ENCODE results near the gene SEC61A1.

Gene SEC61A1

DNA sequence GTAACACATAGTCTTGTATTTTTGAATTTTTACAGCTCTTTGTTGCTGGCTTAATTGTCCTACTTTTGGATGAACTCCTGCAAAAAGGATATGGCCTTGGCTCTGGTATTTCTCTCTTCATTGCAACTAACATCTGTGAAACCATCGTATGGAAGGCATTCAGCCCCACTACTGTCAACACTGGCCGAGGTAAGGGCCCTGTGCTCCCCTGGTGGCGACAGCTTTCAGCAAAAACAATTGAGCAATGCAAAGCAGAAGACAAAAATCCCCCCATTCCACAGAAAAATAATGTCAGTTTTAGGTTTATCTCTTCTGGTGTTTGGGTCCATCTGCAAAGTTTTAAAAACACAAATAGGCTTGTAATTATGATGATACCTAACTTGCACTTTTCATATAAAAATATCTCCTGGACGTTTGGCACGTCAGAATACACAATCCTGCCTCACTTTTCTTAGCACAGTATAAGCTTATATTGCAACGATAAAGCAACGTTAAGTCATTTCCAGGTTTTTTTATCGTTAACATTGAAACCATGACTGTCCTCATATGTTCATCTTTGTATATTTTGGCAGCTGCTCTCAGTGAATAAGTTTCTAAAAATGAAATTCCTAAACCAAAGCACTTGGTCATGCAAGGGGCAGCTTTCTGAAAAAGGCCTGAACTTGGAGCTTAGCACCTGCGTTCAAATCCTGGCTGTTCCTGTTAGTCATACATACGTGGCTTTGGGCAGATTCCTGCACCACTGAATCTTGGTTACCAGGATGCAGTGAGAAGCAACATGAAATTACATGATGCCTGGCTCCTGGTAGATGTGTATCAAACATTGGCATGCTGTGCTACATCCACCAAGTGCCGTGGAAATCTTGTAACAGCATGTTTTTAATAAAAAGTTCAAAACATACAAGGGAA is 8.5 kb downstream of the SEC61A1 start:
- no peak for DNase-seq

- DNase-seq = no peak
Measured at GRCh38 chr3:128062033-128062745, 10.0 kb downstream of the SEC61A1 start.

- DNase-seq = no peak
Measured at GRCh38 chr3:128063865-128064264, 11.6 kb downstream of the SEC61A1 start.

DNA sequence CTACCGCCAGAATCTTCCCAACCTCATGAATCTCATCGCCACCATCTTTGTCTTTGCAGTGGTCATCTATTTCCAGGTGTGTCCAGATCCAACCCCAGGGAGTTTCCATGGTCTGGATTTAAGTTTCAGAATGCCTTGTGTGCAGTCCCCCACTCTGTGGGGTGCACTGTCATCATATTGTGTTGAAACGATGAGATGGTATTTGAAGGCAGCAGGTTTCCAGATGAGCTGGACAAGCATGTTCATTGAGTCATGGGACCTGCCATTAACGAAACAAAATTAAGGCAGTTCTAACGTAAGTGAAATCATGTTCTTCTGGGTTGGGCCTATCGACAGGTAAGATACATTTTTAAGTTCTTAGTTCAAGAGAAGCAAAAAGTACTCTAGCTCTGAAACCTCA is 12.7 kb downstream of the SEC61A1 start:
- no peak for DNase-seq

- DNase-seq = no peak
Measured at GRCh38 chr3:128066114-128066513, 13.9 kb downstream of the SEC61A1 start.

- DNase-seq = no peak
Measured at GRCh38 chr3:128066676-128067075, 14.4 kb downstream of the SEC61A1 start.

DNA sequence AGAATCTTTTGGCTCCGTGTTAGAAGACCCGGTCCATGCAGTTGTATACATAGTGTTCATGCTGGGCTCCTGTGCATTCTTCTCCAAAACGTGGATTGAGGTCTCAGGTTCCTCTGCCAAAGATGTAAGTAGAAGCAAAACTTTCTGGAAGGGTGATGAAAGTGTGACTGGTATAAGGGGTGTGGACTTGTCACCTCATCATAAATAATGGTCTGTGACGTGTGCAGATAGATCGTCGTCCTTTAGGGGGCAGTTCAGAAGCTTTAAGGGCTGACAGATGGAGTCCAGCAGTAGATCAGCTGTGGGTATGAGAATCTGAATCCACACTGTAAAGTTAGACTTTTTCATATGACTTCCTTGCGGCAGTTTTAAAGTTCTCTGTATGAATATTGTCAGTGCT is 15.3 kb downstream of the SEC61A1 start:
- DNase-seq = no peak

GRCh38 chr3:128068156-128068620 is 16.0 kb downstream of the SEC61A1 start:
- no peak for DNase-seq

DNA sequence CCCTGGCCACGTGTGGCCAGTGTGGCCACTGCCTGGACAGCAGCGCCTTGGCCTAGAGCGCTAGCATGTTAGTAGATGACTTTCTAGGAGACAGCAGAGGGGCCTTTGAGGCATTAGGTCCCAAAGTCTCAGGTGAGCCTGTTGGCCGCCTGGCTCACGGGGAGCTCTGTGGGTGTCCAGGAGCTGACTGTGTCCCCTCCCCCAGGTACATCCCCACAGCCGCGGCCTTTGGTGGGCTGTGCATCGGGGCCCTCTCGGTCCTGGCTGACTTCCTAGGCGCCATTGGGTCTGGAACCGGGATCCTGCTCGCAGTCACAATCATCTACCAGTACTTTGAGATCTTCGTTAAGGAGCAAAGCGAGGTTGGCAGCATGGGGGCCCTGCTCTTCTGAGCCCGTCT is 17.0 kb downstream of the SEC61A1 start:
- no peak for DNase-seq

DNA sequence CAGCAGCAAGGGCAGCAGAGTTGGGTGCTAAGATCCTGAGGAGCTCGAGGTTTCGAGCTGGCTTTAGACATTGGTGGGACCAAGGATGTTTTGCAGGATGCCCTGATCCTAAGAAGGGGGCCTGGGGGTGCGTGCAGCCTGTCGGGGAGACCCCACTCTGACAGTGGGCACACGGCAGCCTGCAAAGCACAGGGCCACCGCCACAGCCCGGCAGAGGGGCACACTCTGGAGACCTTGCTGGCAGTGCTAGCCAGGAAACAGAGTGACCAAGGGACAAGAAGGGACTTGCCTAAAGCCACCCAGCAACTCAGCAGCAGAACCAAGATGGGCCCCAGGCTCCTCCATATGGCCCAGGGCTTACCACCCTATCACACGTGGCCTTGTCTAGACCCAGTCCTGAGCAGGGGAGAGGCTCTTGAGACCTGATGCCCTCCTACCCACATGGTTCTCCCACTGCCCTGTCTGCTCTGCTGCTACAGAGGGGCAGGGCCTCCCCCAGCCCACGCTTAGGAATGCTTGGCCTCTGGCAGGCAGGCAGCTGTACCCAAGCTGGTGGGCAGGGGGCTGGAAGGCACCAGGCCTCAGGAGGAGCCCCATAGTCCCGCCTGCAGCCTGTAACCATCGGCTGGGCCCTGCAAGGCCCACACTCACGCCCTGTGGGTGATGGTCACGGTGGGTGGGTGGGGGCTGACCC is 18.8 kb downstream of the SEC61A1 start:
- no peak for DNase-seq

DNA sequence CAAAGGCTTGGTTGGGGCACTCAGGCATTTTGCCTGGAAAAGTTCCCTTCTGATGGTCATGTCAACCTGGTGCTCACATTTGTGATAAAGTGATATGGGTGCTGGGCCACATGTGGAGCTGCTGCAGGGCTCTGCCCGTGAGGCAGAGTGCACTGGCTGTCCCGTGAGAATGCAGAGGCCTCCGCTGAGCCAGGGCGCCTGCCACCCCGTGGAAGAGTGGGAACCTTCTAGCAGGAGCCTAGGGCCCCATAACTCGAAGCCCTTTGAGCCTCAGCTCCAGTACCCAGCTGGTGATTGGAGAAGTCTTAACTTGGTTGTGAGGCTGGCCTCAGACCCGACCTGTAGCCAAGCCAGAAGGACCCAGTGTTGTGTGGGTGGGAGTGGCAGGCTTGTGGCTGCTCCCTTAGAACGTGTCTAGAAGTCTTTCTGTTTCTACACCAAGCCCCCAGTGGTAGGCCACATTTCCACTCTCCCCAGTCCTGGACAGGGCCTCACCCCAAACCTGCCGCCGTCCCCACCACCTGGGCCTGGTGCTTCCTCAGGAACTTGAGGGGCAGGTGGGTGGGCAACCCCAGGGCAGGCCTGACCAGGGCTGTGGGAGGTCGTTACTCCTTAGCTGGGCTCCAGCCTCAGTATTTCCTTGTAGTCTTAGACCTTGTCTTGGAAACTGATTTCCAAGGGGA is 19.7 kb downstream of the SEC61A1 start:
- no peak for DNase-seq

DNA sequence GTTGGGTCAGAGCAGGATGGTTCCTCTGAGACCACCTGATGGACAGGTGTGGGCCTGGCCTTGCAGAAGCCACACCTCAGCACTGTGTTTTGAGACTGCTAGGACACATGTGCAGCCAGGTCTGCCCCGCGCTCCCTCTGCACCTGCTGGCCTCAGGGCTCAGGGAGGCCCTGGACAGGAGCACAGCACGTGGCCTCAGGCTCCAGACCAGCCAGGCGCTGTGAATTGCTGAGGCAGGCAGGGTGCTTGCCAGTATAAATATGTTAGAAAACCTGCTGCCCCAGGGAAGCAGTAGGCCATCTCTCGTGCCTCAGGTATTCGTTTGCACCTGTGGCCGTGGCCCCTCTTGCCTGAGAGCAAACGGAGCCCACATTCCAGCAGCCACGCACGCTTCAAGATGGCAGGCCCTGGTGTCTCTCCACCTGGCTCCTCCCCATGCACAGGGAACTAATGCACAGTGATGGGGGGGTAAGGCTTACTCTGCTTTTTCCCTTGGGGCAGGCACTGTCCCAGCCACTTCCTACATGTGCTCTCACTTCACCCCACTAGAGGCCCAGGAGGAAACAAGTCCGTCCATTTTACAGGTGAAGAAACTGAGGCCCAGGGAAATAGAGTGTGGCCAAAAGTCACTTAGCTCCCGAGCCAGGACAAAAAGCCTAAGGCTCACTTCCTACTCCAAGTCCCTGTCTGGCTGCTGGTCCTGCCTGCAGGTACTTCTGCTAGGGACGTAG is 20.4 kb downstream of the SEC61A1 start:
- DNase-seq = no peak

DNA sequence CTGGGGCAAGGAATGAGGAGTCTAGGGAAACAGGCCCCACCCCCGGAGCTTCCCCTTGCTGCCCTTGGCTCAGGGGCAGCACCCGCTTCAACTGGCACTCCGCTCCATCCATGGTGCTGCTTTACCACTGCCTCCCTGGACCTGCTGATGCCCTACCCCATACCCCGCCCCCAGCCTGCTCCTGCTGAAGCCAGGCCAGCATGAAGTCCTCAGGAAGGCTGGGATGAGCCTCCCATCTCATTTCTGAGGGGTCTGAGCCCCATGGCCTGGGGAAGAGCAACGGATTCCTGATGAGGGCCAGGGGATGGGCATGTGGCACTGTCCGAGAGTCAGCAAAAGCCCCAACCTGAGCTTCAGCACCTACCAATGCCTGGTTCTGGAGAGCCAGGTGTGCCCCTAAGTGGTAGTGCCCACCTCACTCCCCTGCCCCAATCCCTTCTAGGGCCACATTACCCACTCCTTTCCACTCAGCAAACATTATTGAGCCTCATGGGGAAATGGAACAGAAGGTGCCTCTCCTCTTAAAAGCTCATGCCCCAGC is 21.0 kb downstream of the SEC61A1 start:
- no peak for DNase-seq

- DNase-seq = no peak
Measured at GRCh38 chr3:128073807-128074206, 21.6 kb downstream of the SEC61A1 start.

DNA sequence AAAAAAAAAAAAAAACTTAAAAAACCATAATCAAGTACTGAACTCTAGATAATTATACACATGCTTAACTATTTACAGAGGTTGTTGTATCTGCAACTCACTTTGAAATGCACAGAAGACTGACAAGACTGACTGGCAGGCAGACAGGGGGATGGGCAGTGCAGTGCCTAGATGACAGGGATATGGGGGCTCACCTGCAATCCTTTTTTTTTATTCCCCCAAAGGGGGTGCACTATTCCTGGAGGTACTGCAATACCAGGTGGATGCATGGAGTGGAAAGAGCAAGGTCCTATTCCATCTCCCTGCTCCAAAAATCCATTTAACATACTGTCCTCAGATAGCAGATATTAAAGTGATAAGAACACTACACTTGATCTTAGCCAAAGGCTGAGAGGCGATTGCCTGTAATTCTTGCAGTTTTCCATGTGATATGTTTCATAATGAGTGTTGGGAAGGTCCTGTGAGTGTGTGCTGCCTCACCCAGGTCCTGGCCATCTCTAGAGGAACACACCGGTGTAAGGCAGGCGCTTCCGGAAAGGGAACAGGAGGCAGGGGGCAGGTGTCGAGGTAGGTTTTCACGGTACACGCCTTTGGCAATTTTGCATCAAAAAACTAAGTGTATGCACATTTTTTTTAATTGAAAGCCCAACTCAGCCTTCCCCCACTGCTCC is 22.7 kb downstream of the SEC61A1 start:
- DNase-seq = no peak

DNA sequence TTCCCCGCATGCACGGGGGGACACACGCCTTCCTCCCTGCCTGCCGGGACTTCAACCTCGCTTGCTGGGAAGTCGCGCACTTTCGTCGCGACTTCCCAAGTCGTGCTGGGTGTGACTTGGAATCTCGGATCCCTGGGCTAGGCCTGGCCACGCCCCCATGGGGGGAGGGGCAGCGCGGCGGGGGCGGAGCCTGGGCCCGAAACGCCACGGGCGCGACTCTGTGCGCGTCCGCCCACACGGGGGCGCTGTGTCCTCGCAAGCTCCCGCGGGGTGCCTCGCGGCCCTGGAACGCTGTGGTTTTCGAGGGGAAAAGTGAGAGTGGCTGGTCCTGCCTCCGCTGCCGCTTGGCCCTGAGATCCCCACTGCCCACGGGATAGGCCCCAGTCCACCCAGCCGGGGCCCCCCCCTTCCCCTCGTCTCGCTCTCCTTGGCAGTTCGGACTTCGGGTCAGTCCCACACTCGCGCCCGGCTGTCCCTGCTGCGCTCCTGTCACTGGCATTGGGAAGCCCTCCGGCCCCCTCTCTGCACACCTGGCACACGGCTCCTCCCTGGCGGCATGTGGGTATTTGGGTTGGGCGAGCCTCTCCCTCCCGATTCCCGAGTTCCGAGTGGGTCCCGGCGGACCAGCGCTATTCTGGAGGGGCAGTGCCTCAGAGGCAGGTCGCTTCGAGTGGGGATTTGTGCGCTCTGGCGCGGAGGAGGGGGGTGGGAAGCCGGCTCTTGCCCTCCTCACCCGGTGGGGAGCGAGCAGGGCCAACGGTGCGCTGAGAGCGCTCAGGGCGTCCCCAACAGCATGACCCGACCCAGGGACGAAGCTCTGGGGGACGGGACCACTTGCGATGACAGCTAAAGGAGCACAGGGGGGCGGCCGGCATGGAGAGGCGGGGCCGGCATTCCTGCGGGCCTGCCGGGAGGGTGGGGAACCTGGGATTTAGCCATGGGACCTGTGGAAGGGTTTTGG is 23.6 kb downstream of the SEC61A1 start:
- DNase-seq = no peak

DNA sequence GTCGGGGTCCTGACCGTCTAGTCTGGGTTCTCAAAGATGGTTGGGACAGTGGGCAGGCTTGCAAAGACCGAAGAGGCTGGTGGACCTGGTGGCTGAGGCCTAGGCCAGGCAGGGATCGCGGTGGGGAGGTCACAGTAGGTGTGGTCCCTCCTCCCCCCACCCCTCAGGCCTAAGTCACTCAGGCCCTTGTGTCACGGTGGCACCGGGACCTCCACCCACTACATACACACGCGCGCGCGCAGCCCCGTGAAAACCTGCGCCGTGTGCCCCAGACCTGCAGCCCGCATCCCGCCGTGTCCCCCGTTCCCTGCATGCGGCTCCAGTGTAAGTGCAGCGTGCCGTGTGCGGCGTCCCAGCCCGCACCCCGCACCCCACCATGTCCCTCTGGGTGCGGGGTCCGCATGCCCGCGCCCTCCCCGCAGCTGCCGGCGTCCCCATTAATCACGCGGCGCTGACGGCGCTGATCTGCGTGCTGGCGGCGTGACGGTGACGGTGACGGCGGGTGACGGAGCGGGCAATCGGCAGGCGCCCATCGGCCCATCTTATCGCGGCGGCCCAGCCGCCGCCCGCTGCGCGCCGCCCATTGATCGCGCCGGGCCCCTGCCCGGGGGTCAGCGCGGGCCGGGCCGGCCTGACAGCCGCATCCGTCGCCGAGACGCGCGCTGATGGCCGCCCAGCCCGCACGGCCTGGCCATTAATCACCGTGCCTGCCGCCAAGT is 24.4 kb downstream of the SEC61A1 start:
- DNase-seq = no peak

DNA sequence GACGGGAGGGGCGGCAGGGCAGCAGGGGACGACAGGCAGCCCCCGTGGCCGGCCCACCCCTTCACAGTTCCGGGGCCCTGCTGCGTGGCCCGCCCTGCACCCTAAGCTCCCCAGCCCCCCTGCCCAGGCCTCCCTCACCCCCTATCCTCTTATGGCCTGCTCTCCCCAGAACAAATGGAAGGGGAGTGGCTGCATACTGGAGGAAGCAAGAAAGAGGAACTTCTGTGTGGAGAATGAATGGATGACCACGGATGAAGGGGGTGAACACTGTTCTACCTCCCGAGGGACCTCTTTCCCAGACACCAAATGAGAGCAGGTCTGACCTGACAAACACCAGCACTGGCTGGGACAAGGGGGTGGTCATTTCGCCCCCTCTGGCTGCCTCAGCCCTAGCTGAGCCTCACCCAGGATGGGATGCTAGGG is 25.0 kb downstream of the SEC61A1 start:
- DNase-seq = no peak

DNA sequence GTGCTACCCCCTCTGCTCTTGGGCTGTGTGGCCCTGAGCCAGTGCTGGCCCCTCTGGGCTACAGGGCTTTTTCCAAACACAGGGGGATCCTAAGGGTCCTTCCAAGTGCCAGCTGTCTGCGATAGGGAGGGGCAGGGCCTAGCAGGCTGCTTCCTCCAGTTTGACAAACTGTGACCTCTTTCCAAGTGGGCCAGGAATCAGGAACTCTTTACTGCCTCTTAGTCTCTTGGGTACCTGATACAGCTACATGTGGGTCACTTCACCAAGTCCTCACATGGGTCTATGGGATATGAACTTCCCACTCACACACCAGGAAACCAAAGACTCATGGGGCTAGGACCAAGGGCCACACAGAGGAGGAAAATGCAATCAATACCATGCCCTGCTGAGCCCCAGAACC is 25.4 kb downstream of the SEC61A1 start:
- DNase-seq = no peak
